H1 (cell line): ENCODE results near the gene SMIM35. TPM values are rescaled to one million over a fixed set of nuclear protein-coding genes. Genes with fewer than 3 reads are reported as not detected.
A peak's percentile ranks its signal among the peaks of the same experiment; 100 is the strongest.

Source experiments
- CTCF ChIA-PET: fragments of 300-600 bp; sonication (Branson Sonifier 250); formaldehyde crosslinking; loops from one replicate; lab custom pipeline; 2021; ENCODE audit not compliant: partially characterized antibody; lab: Charles Lee
- POLR2A ChIA-PET: fragments of 300-600 bp; sonication (Branson Sonifier 250); formaldehyde crosslinking; loops from one replicate; lab custom pipeline; 2021; ENCODE audit warnings: inconsistent platforms; ENCODE audit not compliant: partially characterized antibody; lab: Charles Lee
- DNase-seq, 2 experiments: peaks; one replicate each; pipeline versions ENCODE4 v3.0.0 to v3.0.0-alpha.2; 2010 to 2022; ENCODE audit warnings: low spot score in 2 of 2, low read depth in 1 of 2, mixed read lengths in 1 of 2
- FAIRE-seq: peaks from 2 replicates; lab custom pipeline; 2011; peaks lifted over from hg19 to GRCh38; lab: Jason Lieb, UNC
- H2AFZ ChIP-seq: 2 replicates; pipeline ENCODE4 v1.8.1; 2012; ENCODE audit warnings: low read length, inconsistent platforms
- H2AK5ac ChIP-seq: 2 replicates; pipeline ENCODE4 v1.6.1; 2013; ENCODE audit warnings: low read depth, low read length
- H2BK120ac ChIP-seq: replicated peaks from 2 replicates; pipeline ENCODE3; 2013; ENCODE audit warnings: low read depth, low read length, inconsistent platforms
- H2BK12ac ChIP-seq: 2 replicates; pipeline ENCODE4 v1.6.1; 2013; ENCODE audit warnings: low read depth, low read length
- H2BK15ac ChIP-seq: 2 replicates; pipeline ENCODE4 v1.6.1; 2013; ENCODE audit warnings: low read length
- H2BK20ac ChIP-seq: 2 replicates; pipeline ENCODE4 v1.6.1; 2013; ENCODE audit warnings: low read length
- H2BK5ac ChIP-seq: 2 replicates; pipeline ENCODE4 v1.6.1; 2013; ENCODE audit warnings: low read depth, low read length
- H3K14ac ChIP-seq: 2 replicates; pipeline ENCODE4 v1.6.1; 2013; ENCODE audit warnings: inconsistent platforms; ENCODE audit not compliant: insufficient read length
- H3K18ac ChIP-seq: 2 replicates; pipeline ENCODE4 v1.6.1; 2013; ENCODE audit warnings: low read length; ENCODE audit errors: extremely low read depth
- H3K23ac ChIP-seq: 2 replicates; pipeline ENCODE4 v1.6.1; 2013; ENCODE audit warnings: inconsistent platforms; ENCODE audit not compliant: insufficient read length
- H3K23me2 ChIP-seq: 2 replicates; pipeline ENCODE4 v1.6.1; 2013; ENCODE audit warnings: low read depth, low read length
- H3K27ac ChIP-seq: 2 replicates; pipeline ENCODE4 v1.6.1; 2011; ENCODE audit warnings: low read depth, low read length, inconsistent platforms
- H3K27me3 ChIP-seq, 4 experiments: replicated peaks in 1 of 4; 1 replicate in 1 of 4; 2 replicates in 3 of 4; pipeline versions ENCODE4 v1.6.1 to v1.8.1; 2011 to 2013; ENCODE audit warnings: low read length in 3 of 4, mild to moderate bottlenecking in 3 of 4, inconsistent platforms in 2 of 4, mixed read lengths in 2 of 4, moderate library complexity in 1 of 4; ENCODE audit not compliant: control insufficient read depth in 3 of 4, insufficient read depth in 3 of 4; ENCODE audit errors: extremely low read depth in 1 of 4
- H3K36me3 ChIP-seq, 4 experiments: 2 replicates each; pipeline versions ENCODE4 v1.6.1 to v1.8.1; 2011 to 2013; ENCODE audit warnings: mild to moderate bottlenecking in 4 of 4, low read length in 3 of 4, moderate library complexity in 2 of 4, control low read depth in 1 of 4, inconsistent platforms in 1 of 4; ENCODE audit not compliant: insufficient read depth in 4 of 4, control insufficient read depth in 2 of 4
- H3K4ac ChIP-seq: replicated peaks from 2 replicates; pipeline ENCODE3; 2013; ENCODE audit warnings: low read length, low read depth, mixed read lengths, inconsistent platforms; ENCODE audit not compliant: insufficient read length
- H3K4me1 ChIP-seq, 4 experiments: replicated peaks in 1 of 4; 1 replicate in 1 of 4; 2 replicates in 3 of 4; pipeline versions ENCODE4 v1.6.1 to v1.8.1; 2011 to 2013; ENCODE audit warnings: low read length in 3 of 4, inconsistent platforms in 2 of 4, mixed read lengths in 1 of 4; ENCODE audit not compliant: insufficient read depth in 4 of 4, control insufficient read depth in 3 of 4
- H3K4me2 ChIP-seq, 2 experiments: 2 replicates each; pipeline versions ENCODE4 v1.6.1 to v1.8.1; 2011 to 2013; ENCODE audit warnings: low read depth in 2 of 2, low read length in 2 of 2, control low read depth in 1 of 2, inconsistent platforms in 1 of 2, mild to moderate bottlenecking in 1 of 2; ENCODE audit not compliant: insufficient read depth in 1 of 2
- H3K4me3 ChIP-seq, 4 experiments: fragments of 200-600, 300-600 bp in 1 of 4; sonication (generic), shearing (Covaris generic), sonication (Bioruptor Twin) in 1 of 4; 2 replicates each; pipeline versions ENCODE4 v1.5.1 to v1.8.1; 2011 to 2016; ENCODE audit warnings: low read length in 4 of 4, low read depth in 3 of 4, control low read depth in 2 of 4, inconsistent platforms in 2 of 4, mild to moderate bottlenecking in 2 of 4, mixed read lengths in 1 of 4, moderate library complexity in 1 of 4; ENCODE audit not compliant: insufficient read depth in 2 of 4; ENCODE audit errors: extremely low read depth in 1 of 4
- H3K56ac ChIP-seq: replicated peaks from 2 replicates; pipeline ENCODE3; 2013; ENCODE audit warnings: low read depth, mild to moderate bottlenecking, mixed read lengths, low read length, inconsistent platforms; ENCODE audit not compliant: insufficient read length
- H3K79me1 ChIP-seq: 2 replicates; pipeline ENCODE4 v1.6.1; 2013; ENCODE audit warnings: low read depth, low read length, control low read depth
- H3K79me2 ChIP-seq, 2 experiments: 2 replicates each; pipeline versions ENCODE4 v1.6.1 to v1.8.1; 2012 to 2013; ENCODE audit warnings: low read length in 2 of 2, mild to moderate bottlenecking in 2 of 2, inconsistent platforms in 1 of 2; ENCODE audit not compliant: insufficient read depth in 2 of 2, control insufficient read depth in 1 of 2
- H3K9ac ChIP-seq, 4 experiments: replicated peaks in 1 of 4; 1 replicate in 1 of 4; 2 replicates in 3 of 4; pipeline versions ENCODE4 v1.6.1 to v1.8.1; 2011 to 2013; ENCODE audit warnings: low read depth in 3 of 4, low read length in 3 of 4, control low read depth in 2 of 4, mild to moderate bottlenecking in 2 of 4, moderate library complexity in 2 of 4, inconsistent platforms in 1 of 4; ENCODE audit errors: extremely low read depth in 1 of 4
- H3K9me3 ChIP-seq, 2 experiments: 2 replicates each; pipeline versions ENCODE4 v1.6.1 to v1.8.1; 2012 to 2013; ENCODE audit warnings: mild to moderate bottlenecking in 2 of 2, moderate library complexity in 2 of 2, control low read depth in 1 of 2, inconsistent platforms in 1 of 2, low read depth in 1 of 2, low read length in 1 of 2, mixed read lengths in 1 of 2; ENCODE audit not compliant: insufficient read depth in 2 of 2
- H4K20me1 ChIP-seq, 2 experiments: replicated peaks in 1 of 2; 2 replicates each; pipeline versions ENCODE3 to v1.8.1; 2011 to 2013; ENCODE audit warnings: inconsistent platforms in 2 of 2, low read length in 2 of 2, mild to moderate bottlenecking in 1 of 2; ENCODE audit not compliant: insufficient read depth in 2 of 2, control insufficient read depth in 1 of 2
- H4K5ac ChIP-seq: 2 replicates; pipeline ENCODE4 v1.6.1; 2013; ENCODE audit warnings: low read length, low read depth, mixed read lengths, inconsistent platforms; ENCODE audit not compliant: insufficient read length
- H4K8ac ChIP-seq: 2 replicates; pipeline ENCODE4 v1.8.0; 2013; ENCODE audit warnings: mild to moderate bottlenecking, moderate library complexity, low read length, inconsistent platforms; ENCODE audit not compliant: insufficient read depth; ENCODE audit errors: extremely low read depth
- H4K91ac ChIP-seq: replicated peaks from 2 replicates; pipeline ENCODE3; 2013; ENCODE audit warnings: low read length, mixed read lengths, inconsistent platforms; ENCODE audit not compliant: insufficient read length
- BRCA1 ChIP-seq: IDR thresholded peaks from 2 replicates; pipeline ENCODE4 v1.6.1; 2012; ENCODE audit warnings: low read depth, low read length, improper control_type of control experiment
- EZH2 ChIP-seq: fragments of 200-600 bp; sonication (generic); IDR thresholded peaks from 2 replicates; pipeline ENCODE4 v1.7.1; 2012; ENCODE audit warnings: low read depth, mild to moderate bottlenecking, moderate library complexity, low read length, inconsistent platforms; ENCODE audit not compliant: severe bottlenecking
- KDM4A ChIP-seq: IDR thresholded peaks from one replicate; pipeline ENCODE4 v1.7.1; 2012; ENCODE audit warnings: low read depth, mild to moderate bottlenecking, moderate library complexity, low read length, inconsistent platforms; ENCODE audit not compliant: severe bottlenecking
- WGBS, 2 experiments: shearing (Covaris generic) in 1 of 2; methylation state at CpG; one replicate each; pipeline versions ENCODE4 v1.1.6 to v1.1.7; 2013 to 2015; ENCODE audit warnings: low lambda C conversion rate in 2 of 2, mixed read lengths in 2 of 2, inconsistent platforms in 1 of 2, low coverage in 1 of 2, missing lambda C conversion rate in 1 of 2; ENCODE audit not compliant: insufficient replicate concordance in 2 of 2, insufficient coverage in 1 of 2, insufficient read length in 1 of 2; ENCODE audit errors: extremely low coverage in 1 of 2, missing lambda C conversion rate in 1 of 2; 5-methylcytosine and 5-hydroxymethylcytosine counted together
- polyA plus RNA-seq, 7 experiments: library from polyadenylated mRNA; depleted of rRNA in 3 of 7; stranded (reverse) in 5 of 7; unstranded in 2 of 7; fragments of >200 nt in 5 of 7; fragments of 200-250 nt in 2 of 7; gene quantifications; 1 replicate in 5 of 7; 2 replicates in 1 of 7; 4 replicates in 1 of 7; pipeline versions ENCODE4 v1.2.1 to v1.2.3, GENCODE V29; 2011 to 2013; ENCODE audit warnings: missing spikeins in 2 of 7, mixed read lengths in 2 of 7
- total RNA-seq: library from RNA; stranded (reverse); fragmentation: NEBNext Ultra II Directional; extraction: Animal tissue kit (Norgen Biotek cat#: 25700); gene quantifications from 2 replicates; pipeline ENCODE4 v1.2.1, GENCODE V29; 2021
- TF ChIP-seq, protein P1 (sequence below): IDR thresholded peaks from 2 replicates; pipeline ENCODE4 v1.6.1; 2011; ENCODE audit warnings: low read depth, mild to moderate bottlenecking, low read length; ENCODE audit not compliant: insufficient read depth

The SMIM35 gene
- total and polyA plus RNA-seq, 2 of the 8 experiments (the other 6 are each of a cell fraction or from before 2014, with no cell fraction given): not detected

DNA sequence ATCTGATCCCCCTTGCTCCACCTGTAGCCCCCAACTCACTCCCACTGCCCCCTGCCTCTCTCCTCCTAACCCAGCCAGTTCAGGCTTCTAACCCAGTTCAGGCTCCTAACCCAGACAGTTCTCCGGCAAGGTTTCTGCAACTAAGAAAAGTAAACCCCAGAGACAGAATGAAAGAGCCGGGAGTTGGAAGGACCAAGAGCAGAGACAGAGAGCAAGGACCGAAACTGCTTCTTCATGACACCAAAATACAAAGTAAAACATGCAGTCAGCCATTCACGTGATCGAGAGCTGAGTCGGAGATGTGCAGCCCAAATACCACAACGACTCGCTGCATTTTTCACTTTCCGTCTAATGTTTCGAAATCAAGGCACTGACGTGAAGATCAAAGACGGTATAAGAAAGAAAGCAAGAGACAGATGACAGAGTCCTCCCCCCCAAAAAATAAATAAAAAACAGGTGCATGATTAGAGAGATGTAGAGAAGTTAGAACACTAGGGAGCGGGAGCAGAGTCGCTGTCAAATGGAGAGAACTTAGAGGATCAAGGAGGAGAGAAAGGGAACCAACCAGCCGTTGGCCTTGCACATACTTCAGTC, 99.7 kb downstream of the SMIM35 start:
- Histone ChIP-seq H3K4me2 (peak overlapping the region; percentile 53 to 90; a peak in 2 of 4 replicates), H3K4ac (no peak overlapping the region), H4K91ac (no peak overlapping the region), H4K20me1 (no peaks in the 10 kb centered on the region), H3K23me2 (peaks cover 7% of the 10 kb centered on the region; the same call in 1 of the 2 replicates), H2AFZ (no peak overlapping the region), H3K9me3 (no peaks in the 10 kb centered on the region), H2BK12ac (no peak overlapping the region), H3K18ac (no peak overlapping the region), H3K23ac (no peak overlapping the region), H3K27me3 (peaks cover 16 to 30% (median 22%) of the 10 kb centered on the region in 4 experiments), H2BK20ac (no peak overlapping the region), H2AK5ac (no peak overlapping the region), H3K56ac (no peak overlapping the region), H2BK5ac (no peak overlapping the region)
- no peak for DNase-seq
- CTCF ChIA-PET: interaction anchor here (1.0 to 3.1 kb wide), 8 partner anchors 10 to 167 kb away, joined by 3 to 15 read pairs (median 4); no protein-coding TSS in a partner anchor
- no peak for FAIRE-seq
- 87% methylated on average over 15 of the region's 15 CpGs; no CpG with 5 or more reads in 1 of the 2 experiments for WGBS, 2 experiments
- TF ChIP-seq EZH2: peak; percentile 11
- TF ChIP-seq BRCA1: no peak
- TF ChIP-seq, protein P1, sequence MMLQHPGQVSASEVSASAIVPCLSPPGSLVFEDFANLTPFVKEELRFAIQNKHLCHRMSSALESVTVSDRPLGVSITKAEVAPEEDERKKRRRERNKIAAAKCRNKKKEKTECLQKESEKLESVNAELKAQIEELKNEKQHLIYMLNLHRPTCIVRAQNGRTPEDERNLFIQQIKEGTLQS: no peak
- no peak for TF ChIP-seq KDM4A
- TF ChIP-seq, all 59 proteins: peak for 1
- Histone ChIP-seq H3K4me1 (peaks cover 0 to 3% (median 1%) of the 10 kb centered on the region in 4 experiments; a peak in 3 of 7 replicates), H2BK120ac (no peak overlapping the region), H3K4me3 (peak overlapping the region in 3 of 4 experiments; percentile 44 to 64 (median 51); a peak in 4 of 8 replicates), H3K36me3 (no peaks in the 10 kb centered on the region), H2BK15ac (no peak overlapping the region), H3K79me2 (no peaks in the 10 kb centered on the region), H4K5ac (no peak overlapping the region), H4K8ac (no peak overlapping the region), H3K14ac (no peak overlapping the region), H3K79me1 (no peaks in the 10 kb centered on the region), H3K27ac (no peak overlapping the region), H3K9ac (no peak overlapping the region)
- POLR2A ChIA-PET: interaction anchor here (1.4 kb wide), 1 partner anchor 13 kb away, joined by 3 read pairs; no protein-coding TSS in a partner anchor
